Erythroblast (primary cell): Measurements from ENCODE around the gene STIM2.

Experiments used
- GATA1 ChIP-seq: IDR thresholded peaks from 2 replicates; pipeline ENCODE4 v1.6.1; 2011; ENCODE audit warnings: low read depth, mild to moderate bottlenecking, control low read depth, low read length, moderate library complexity
- POLR2A ChIP-seq: IDR thresholded peaks from 2 replicates; pipeline ENCODE4 v1.6.1; 2011; ENCODE audit warnings: mild to moderate bottlenecking, low read length

- TF ChIP-seq POLR2A, result no peak
- no peak for TF ChIP-seq GATA1
Observed at GRCh38 chr4:26889356-26889755, 28.7 kb downstream of the STIM2 start.
